ENCODE results near the gene ARHGAP12.
"Not testable (repeated sequence)": the region's sequence is repeated elsewhere in the genome, so short reads cannot be mapped to it uniquely, and the experiment has no call there.

Gene ARHGAP12

DNA sequence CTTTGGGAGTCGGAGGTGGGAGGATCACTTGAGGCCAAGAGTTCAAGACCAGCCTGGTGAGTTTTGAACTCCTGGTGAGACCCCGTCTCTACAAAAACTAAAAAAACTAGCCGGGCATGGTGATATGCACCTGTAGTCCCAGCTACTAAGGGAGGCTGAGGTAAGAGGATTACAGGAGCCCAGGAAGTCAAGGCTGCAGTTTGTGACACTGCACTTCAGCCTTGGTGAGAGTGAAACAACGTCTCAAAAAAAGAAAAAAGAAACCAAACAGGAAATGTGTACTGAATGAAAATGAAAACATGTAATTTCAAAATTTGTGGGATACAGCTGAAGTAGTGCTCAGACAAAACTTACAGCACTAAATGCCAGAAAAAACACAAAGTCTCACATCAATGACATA lies 7.6 kb downstream of the ARHGAP12 start:
- DNase-seq = no peak

DNA sequence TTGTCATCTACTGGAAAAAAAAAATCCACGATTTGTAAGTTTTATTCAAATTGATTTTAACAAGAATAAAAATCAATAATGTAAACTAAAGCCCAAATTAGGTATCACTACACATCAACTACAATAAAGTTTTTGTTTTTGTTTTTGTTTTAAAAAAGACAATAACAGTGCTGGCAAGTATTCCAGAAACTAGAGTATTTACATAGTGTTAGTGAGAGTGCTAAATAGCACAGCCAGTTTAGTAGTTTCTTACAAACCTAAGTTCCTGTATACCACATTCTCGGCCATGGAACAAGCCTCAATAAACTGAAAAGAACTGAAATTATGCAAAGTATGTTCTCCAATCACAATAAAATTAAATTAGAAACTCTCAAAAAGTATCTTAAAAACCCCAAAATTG lies 8.1 kb downstream of the ARHGAP12 start:
- DNase-seq = no peak

DNA sequence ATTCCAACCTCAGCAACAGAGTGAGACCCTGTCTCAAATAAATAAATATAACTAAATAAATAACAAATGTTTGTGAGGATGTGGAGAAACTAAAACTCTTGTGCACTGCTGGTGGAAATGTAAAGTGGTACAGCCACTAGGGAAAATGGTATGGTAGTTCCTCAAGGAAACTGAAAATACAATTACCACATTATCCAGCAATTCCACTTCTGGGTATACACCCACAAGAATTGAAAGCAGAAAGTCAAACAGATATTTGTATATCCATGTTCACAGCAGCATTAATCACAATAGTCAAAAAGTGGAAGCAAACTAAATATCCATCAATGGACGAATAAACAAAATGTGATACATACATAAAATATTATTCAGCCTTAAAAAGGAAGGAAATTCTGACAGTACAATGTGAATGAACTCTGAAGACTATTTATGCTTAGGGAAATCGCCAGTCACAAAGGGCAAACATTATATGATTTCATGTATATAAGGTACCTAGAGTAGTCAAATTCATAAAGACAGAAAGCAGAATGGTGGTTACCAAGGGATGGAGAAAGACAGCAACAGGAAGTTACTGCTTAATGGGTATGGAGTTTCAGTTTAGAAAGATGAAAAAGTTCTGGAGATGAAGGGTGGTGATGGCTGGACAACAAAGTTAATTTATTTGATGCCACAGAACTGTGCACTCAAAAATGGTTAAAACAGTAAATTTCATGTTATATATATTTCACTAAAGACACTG lies 9.8 kb downstream of the ARHGAP12 start:
- no peak for DNase-seq

GRCh38 chr10:31914370-31914769 lies 14.3 kb downstream of the ARHGAP12 start:
- no peak for DNase-seq

DNA sequence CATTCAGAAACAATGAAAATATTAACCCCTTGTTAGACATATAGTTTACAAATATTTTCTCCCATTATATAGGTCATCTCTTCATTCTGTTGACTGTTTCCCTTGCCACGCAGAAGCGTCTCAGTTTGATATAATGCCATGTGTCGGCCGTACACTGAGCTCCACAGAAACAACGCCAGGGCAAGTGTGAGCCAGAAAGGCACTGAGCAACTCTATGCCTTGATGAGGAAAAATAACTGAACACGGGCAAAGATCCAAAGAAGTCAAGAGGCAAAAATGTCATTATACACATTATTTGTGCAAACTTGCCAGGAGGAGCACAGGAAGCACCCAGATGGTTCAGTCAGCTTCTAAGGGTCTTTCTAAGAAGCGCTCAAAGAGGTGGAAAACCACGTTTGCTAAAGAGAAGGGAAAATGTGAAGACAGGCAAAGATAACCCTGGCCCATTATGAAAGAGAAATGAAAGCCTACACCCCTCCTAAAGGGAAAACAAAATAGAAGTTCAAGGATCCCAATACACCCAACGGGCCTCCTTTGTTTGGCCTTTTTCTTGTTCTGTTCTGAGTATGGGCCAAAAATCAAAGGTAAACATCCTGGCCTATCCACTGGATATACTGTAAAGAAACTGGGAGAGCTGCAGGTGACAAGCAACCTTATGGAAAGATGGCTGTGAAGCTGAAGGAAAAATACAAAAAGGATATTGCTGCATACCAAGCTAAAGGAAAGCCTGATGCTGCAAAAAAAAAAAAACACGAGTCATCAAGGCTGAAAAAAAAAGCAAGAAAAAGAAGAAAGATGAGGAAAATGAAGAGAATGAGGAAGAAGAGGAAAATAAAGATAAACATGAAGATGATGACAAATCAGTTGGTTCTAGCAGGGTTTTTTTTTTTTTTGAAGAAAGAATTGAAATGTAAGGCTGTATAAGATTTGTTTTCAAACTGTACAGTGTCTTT lies 15.5 kb downstream of the ARHGAP12 start:
- no peak for DNase-seq

DNA sequence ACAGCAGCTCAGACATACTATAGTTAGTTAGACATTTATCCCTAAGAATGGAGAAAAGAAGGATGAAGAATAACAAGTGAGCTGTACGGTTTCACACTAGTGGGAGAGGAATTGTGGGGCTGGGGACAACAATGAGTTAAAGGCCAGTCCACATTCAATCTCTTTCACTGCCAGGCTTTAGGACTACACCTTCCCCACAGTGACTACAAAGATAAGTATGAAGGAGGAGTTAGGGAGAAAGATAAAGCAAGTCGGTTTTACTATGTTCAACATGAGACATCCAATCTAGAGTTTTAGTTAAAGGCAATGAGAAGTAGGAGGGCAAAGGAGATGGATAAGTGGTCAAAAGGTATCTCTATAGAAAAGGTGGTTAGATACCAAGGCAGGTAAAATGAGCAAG lies 16.3 kb downstream of the ARHGAP12 start:
- no peak for DNase-seq

GRCh38 chr10:31910016-31910415 lies 18.6 kb downstream of the ARHGAP12 start:
- no peak for DNase-seq

DNA sequence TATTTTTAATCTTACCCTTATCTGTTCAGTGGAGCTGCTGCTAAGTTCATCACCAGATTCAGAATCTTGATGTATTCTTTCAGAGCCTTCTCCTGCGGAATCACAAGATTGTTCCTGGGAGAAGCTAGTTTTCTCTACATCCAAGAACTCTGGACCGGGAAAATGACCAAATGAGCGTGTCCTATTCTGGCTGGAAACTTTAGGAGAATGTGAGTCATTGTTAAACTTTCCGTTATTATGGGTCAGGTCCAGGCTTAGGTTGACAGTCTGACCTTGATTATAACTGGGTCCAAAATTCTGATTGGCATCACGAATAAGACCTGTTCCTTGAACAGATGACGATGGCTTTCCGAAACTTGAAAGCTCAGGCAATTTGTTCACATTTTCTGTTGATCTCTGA lies 20.5 kb downstream of the ARHGAP12 start:
- no peak for DNase-seq

DNA sequence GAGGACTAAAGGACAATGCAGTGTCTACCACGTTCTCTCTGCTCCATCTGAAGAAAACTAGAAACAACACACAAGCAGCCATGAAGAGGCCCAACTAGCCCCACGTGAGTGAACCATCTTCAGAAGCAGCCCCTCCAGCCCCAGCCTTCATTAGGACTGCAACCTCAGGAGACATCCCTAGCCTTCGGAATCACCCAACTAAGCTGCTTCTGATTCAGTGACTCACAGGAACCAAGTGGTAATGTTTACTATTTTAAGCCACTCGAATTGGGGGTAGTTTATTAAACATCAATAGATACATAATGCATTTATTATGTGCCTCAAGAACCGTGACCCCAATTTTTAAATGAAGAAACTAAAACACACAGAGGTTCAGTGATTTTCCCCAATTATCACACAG lies 22.6 kb downstream of the ARHGAP12 start:
- no peak for DNase-seq

DNA sequence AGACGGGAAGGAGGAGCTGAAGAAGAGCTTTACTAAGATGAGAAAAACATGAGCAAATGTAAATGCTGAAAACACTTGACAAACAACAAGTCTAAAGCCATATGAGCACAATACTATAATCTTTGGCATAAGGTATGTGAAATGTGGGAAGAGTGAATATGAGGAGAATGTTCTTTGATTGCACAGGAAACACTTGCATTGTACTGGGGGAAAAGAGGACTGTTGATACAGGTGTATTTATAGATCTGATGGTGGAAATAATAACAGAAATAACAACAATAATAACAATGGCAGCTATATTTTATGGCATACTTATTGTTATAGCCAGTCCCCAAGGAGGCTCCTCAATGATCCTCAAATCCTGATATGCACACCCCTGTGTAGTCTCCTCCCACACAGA lies 23.0 kb downstream of the ARHGAP12 start:
- no peak for DNase-seq

GRCh38 chr10:31902625-31903024 lies 26.0 kb downstream of the ARHGAP12 start:
- no peak for DNase-seq

- DNase-seq = no peak
Observed at GRCh38 chr10:31897506-31897905, 31.1 kb downstream of the ARHGAP12 start.

- DNase-seq = no peak
Observed at GRCh38 chr10:31896968-31897384, 31.7 kb downstream of the ARHGAP12 start.

DNA sequence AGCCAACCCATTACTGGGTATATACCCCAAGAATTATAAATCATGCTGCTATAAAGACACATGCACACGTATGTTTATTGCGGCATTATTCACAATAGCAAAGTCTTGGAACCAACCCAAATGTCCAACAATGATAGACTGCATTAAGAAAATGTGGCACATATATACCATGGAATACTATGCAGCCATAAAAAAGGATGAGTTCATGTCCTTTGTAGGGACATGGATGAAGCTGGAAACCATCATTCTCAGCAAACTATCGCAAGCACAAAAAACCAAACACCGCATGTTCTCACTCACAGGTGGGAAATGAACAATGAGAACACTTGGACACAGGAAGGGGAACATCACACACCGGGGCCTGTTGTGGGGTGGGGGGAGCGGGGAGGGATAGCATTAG lies 32.9 kb downstream of the ARHGAP12 start:
- not testable (repeated sequence) for DNase-seq

DNA sequence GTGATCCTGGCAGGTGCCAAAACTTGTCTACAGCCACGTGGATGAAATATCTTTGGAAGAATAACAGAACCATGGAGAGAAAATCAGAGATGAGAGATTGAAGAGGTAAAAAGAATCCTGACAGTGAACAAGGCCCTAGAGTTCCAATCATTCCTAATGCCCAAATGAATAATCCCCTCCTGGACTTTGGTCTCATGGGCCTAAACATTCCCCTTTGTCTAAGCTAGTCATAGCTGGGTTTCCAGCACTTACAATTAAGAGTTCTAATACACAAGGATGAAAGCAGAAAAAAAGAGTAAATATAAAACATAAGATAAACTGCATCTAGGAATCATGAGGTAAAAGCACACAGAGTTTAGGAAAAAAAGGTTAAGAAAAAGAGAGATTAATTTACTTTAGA lies 40.2 kb downstream of the ARHGAP12 start:
- DNase-seq = no peak

GRCh38 chr10:31887850-31888249 lies 40.8 kb downstream of the ARHGAP12 start:
- DNase-seq = no peak

- DNase-seq = no peak
Observed at GRCh38 chr10:31886885-31887284, 41.7 kb downstream of the ARHGAP12 start.

DNA sequence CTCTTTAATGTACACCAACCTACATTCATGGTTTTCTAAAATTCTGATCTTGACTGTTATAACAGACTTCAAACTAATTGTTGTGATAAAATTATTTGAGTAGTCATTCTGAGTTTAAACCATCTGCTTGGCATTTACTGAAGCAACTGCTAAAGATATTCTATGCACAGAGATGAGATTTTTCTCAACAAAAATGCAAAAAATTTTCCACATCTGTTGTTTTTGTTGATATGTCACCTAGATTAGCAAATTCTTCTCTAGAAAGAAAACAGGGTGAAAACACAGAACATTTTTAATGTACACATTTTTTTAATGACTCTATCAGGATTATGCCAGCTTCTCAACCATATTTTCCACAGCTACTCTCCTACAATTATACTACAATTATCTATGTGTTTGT lies 42.7 kb downstream of the ARHGAP12 start:
- DNase-seq = no peak

- DNase-seq = no peak
Observed at GRCh38 chr10:31884386-31884785, 44.2 kb downstream of the ARHGAP12 start.

DNA sequence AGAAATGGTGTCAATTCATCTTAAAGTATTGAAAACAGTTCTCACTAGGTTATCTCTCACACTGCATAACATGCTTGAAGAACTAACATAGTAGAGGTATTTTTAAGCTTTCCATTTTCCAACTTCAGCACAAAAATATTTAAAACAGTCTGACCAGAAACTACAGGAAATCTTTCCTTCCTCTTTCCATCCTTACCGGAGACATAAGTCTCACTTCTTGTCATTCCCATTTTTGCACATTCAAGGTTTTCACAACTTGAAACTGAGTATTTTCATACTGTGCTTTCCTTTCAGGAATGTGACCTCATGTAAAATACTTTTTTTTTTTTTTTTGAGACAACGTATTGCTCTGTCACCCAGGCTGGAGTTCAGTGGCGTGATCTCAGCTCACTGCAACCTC lies 45.2 kb downstream of the ARHGAP12 start:
- DNase-seq = no peak

DNA sequence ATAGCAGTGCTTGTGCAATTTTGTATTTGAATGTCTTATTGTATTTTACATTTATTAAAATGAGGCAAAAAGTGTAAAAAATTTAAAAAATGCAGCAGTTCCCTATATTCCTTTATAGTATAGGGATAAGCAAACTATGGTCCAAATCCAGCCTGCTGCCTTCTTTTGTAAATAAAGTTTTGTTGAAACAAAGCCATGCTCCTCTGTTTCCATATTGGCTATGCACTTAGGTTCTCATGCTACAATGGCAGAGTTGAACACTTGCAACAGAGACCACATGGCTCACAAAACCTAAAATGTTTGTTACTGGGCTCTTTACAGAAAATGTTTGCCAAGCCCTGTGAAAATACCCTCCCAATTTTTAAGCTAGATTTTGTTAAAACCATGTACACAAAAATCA lies 50.1 kb downstream of the ARHGAP12 start:
- DNase-seq = no peak

DNA sequence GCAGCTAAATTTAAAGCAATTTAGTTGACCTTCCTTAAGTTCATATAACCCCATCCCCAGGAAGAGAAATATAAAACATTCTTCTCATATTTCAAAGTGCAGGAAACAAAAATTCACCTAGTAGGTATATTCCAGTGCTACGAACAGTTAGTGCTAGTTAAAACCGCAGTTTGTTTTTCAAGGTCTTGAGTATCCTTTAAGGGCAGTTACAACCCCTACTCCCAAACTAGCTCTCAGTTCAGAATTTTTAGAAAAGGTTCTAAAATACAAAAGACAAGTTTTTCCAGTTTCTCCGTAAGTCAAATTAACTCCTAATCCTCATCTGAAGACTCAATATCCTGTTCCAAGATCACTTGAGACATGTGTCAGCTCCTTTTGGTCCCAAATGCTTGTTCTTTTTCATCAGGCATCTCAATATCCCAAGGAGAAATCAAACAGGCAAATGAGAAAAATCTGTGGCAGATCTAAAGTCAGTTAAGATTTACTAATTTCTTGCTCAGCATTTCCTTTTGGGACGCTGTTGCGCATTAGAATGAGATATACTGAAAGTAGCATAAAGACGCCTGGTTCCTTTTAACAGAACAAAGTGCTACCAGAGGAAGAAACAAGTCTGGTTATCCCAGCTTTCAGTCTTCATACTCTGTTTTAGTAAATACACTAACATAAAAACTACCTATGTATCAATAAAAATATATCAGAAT lies 51.8 kb downstream of the ARHGAP12 start:
- no peak for DNase-seq

DNA sequence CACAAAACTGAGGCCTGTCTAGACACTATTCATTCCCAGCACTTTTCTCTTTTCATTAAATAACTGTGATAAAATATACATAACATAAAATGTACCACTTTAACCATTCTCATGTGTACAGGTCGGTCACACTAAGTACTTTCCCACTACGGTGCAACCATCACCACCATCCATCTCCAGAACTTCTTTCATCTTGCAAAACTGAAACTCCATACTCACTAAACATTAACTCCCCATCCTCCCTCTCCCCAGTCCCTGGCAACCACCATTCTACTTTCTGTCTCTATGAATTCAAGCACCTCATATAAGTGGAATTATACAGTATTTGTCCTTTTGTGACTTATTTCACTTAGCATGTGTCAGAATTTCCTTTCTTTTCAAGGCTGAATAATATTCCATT lies 53.0 kb downstream of the ARHGAP12 start:
- no peak for DNase-seq

DNA sequence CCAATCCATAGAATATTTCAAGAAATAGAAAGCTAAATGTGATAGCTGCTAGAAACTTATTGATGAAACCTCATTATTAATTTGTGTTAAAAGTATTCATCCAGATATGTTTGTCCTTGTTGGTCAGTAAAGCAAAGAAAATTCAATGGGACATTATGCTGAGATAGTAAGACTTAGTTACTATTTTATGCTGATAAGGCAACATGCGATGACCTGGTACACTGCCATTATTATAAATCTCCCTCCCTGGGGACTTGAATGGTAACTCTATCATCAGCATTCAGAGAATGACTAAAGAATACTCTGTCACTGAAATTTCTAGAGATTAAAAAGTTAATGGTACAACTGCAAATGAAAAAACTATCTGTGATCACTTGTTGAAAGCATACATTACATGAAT lies 54.9 kb downstream of the ARHGAP12 start:
- DNase-seq = no peak
